GM21737 (cell line): ENCODE data around the gene ZNF692.

Experiments
- ATAC-seq: cut with Tn5 transposase; IDR thresholded peaks from one replicate; pipeline ENCODE4 v1.9.1; 2021; ENCODE audit warnings: mild to moderate bottlenecking, moderate library complexity; ENCODE audit not compliant: unreplicated experiment

ZNF692 gene

DNA sequence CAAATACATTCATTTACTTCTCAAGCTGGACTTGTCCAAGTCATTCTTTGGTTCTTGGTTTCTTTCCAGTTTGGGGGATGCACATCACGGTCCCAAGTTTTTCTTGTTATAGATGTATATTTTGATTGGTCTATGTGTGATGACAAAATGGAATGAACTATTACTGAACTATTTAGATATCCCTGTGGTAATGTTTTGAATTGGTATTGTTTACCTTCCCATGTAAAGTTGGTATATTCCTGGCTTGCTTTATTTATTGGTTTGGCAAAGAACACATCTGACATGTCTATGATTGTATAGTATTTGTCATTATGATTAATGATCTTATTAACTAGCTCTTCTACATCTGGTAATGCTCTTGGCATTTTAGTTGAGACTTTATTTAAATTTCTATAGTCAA lies 22.4 kb upstream of the ZNF692 start:
- no peak for ATAC-seq

DNA sequence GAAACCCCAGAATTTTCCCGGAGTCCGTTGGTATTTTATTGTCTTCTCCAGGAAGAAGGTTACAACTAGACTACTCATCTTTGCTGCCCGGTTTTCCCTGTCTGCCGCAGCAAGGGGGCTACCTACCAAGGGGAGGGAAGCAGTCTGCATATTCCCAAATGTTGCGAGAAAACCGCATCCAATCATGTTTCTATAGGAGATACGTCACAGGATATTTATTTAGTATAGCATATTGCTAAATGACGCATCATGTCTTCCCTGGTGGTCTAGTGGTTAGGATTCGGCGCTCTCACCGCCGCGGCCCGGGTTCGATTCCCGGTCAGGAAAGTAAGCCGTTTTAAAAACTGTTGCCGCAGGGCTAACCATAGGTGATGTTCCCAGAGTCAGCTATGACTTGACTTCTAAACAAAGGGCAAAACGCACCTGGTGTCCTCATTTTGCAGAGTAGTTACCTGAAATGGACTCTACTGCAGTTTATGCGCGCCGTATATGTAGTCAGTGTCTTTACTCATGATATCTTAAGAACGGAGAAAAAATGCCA lies 15.2 kb upstream of the ZNF692 start:
- peak; percentile 57 for ATAC-seq

DNA sequence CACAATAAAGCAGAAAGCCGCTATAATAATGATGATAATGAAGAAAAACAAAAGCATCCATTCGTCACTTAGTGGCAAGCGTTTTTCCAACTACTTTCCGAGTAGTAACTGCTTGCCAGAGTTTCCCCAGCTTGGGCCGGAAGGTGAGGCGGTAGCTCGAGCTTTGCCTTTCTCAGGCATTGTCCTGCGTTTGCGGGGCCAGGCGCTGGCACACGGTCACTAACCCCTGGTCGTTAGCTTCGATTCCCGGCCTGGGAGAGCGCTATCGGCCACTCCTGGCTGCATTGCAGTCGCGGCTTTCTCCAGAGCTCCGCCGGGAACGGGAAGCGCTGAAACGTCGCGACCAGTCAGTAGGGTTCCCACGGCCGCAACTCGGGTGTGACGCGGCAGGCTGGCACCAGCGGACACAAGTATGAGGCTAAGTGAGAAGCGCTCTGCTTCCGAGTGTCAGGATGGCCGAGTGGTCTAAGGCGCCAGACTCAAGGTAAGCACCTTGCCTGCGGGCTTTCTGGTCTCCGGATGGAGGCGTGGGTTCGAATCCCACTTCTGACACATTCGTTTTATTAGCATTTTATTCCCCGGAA lies 14.6 kb upstream of the ZNF692 start:
- peak; percentile 79 for ATAC-seq

DNA sequence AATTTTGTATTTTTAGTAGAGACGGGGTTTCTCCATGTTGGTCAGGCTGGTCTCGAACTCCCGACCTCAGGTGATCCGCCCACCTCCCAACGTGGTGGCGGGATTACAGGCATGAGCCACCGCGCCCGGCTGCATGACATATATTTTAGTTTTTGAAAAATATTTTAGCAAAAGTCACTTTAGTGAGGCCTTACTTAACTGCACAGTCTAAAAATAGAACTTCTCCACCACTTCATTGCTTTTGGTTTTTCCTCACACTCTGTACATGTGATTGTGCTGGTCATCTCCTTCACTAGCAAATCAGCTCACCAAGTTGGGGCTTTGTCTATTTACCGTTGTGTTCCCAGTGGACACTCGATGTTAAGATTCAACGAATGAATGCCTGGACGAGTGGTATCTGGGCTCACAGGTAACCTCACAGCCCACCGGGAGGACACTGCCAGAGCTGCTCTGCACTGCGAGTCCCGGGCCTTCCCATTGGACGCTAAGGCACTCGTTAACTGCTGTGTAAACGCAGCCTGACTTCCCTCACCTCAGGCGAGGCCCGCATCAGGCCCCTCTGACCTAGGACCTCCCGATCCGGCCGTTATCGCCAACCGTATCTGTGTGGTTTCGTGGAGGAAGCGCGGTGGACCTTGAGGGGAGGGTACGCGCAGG lies 14.0 kb upstream of the ZNF692 start:
- ATAC-seq, result peak; percentile 36

DNA sequence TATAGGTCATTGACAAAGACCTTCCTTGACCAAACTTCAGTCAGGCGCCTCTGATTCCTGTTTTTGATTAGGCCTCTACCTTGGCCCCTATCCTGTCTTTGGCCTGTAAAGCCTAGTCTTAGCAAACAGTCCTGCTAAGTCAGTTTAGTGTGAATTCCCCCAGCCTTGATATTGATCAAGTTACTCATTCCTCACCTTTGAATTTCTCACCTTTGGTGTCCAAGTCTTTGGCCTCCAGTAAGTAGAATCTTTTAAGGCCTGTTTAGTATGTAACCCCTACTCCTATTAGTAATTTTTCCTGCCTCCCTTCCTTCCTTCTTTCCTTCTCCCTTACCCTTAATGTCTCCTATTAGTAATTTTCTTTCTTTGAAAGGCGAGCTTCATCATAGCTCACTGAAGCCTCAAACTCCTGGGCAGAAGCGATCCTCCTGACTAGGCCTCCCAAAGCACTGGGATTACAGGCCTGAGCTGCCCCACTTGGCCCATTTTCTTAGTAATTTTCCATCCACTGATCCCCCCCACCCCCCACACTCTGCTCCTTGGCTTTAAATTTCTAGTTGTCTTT lies 13.0 kb upstream of the ZNF692 start:
- ATAC-seq, result no peak

DNA sequence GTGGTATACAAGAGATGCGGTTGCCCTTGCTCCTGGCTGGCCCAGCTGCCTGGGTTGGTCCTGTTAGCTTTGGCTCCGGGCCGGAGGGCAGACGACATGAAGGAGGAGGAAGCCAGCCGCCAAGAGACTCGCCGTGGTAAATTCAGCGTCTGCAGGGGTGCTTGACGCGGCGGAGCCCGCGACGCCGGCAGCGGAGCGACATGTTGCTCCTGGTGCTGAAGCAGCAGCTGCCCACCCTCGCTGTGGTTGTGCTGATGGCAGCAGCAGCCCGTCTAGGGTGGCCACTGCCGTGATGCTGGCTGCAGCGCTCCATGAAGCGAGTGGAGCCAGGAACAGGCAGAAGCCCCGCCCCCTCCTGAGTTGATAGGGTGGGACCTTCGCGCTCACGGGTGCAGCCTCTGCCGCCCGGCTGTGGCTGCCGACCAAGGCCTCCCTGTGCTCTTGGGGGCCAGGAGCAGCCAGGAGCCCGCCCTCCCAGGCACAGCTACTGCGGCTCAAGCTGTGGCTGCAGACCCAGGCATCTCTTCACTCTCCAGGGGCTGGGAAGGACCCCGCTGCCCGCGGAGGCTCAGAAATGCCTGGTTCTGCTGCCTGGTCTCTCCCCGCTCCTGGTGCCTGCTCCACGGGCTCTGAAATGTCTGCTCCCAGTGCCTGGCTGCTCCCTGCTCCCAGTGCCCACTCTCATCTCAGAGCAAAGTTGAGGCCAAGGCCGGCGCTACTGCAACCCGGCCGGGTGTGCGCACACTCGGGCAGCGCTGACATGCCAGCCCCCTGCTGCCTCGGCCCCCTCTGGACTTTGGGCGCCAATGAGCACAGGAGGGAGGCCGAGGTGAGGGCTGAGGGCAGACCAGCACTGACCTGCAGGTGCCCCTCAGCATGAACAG lies 4.4 kb upstream of the ZNF692 start:
- peak; percentile 59 for ATAC-seq

DNA sequence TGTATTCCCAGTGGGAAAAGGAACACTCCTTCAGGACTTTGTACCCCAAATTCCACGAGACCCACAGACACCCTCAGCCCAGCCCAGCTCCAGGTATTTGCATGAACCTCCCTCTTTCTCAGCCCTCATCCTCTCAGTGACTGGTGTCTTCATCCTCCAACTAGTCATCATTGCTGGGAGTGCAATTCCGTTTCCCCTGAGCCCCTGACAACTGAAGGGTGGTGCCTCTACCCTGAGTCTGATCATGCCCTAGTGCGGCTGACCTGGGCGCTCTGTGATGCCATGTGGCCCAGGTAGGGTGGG lies 3.8 kb upstream of the ZNF692 start:
- ATAC-seq, result peak; percentile 3

DNA sequence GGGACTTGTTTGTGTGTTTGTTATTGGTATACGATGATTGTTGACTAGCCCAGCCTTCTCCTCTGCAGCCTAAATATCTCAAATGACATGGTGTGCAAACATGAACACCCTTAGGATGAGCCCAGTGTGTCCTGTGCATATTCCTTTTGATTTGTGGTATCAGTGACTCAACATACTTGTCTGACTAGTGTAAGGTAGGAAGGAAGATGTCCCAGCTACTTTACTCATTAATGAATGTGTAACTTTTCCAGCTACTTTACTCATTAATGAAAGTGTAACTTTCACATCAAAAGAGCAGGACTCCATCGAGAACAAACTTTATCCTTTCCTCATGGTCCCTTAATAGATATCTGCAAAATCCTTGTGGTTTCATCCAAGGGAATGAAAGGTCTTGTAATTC lies 2.7 kb upstream of the ZNF692 start:
- no peak for ATAC-seq

DNA sequence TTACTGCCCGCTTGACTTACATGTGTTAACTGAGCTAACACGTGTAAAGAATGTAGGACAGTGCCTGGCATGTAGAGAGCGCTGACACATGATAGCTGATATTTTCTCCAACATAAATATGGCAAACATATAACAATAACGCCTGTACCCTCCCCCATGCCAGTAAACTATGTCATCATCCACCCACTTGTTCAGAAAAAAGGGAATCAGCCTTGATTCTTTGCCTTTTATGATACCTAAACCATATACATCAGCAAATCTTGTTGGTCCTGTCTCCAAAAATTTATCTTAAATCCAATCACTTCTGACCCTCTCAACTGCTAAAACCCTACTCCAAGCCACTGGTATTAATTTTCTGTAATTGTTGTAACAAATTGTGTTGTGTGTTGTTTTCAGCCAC lies 1.1 kb upstream of the ZNF692 start:
- no peak for ATAC-seq

DNA sequence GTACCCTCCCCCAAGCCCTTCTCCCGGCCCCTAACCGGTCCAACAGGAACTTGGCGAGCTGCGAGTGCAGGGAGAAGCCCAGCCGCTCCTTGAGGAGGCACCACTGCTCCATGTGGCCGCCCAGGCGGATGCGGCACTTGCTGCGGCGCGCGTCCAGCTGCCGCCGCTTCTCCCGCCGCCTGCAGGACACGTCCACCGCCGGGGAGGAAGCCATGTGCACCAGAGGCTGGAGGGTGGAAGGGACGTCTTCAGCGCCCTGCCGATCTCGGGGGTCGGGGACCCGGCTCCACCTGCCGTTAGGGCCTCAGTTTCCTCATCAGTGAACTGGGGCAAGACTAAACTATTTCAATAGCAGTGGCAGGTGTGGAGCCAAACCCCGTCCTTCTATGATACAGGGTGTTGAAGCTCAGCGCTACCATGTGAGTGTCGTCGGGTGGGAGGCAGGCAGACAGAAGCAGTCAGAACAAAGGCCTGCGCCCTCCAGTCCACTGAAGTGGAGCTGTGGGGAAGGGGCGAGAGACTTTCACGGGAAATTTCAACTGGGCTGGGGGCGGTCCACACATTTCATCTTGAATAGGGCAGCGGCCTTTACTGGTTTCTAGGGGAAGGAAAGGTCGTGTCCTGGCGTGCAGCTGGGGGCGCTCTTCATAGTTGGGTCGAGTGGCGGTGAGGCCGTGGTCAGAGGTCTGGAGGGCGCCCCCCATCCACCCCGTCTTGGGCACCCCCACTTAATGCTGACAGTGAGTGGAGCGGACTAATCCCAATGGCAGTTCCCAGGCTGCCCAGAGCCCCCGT lies 592 bp downstream of the ZNF692 start:
- ATAC-seq, result peak; percentile 38

DNA sequence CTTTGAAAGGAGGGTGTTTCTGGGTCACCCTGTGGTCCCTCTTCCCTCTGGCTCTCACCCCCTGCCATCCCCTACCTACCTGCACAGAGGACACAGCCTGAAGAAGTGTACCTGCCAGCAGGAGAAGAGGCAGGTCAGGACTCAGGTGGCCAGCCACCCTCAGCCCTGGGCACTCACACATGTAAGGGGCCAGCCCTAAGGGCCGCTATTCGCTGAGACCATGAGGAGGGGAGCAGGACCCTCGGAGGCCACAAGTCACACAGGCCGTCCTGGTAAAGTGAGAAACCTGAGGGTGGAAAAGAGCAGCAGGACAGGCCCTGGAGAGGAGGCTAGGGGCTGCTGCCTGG lies 1.2 kb downstream of the ZNF692 start:
- no peak for ATAC-seq

DNA sequence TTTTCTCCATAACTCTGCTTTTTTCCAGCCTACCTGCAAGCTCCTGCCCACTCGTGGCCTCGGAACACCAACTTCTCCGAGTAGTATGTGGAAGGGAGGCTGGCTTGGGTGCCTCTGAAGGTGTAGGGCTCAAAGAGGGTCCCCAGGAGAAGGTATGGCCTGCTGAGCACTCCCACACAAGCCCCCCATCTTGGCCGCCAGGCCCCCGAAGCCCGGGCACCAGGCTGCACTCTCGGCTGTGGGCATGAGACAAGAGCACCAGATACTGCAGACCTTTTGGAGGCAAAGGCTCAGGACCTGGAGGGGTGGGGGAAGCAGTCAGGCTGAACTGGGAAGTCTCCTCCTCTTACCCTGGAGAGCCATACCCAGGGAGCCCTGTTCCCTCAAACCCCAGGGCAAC lies 1.7 kb downstream of the ZNF692 start:
- ATAC-seq, result no peak

DNA sequence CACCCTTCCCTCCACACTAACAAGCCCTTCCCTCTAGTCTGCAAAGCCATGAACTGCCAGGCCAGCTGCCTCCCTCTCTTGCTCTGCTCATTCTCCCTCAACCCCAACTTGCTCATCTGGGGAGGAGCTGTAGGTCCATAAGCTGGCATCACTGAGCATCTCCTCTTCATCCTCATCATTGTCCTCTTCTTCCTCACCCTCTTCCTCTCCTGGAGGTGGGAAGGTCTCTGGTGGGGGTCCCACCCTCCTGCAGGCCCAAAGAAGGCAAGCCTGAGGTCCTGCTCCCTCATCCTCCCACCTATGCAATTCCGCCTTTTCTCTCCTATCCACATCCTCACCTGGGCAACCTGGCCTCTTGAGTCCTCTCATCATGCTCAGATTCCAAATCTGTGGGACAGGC lies 2.7 kb downstream of the ZNF692 start:
- no peak for ATAC-seq

DNA sequence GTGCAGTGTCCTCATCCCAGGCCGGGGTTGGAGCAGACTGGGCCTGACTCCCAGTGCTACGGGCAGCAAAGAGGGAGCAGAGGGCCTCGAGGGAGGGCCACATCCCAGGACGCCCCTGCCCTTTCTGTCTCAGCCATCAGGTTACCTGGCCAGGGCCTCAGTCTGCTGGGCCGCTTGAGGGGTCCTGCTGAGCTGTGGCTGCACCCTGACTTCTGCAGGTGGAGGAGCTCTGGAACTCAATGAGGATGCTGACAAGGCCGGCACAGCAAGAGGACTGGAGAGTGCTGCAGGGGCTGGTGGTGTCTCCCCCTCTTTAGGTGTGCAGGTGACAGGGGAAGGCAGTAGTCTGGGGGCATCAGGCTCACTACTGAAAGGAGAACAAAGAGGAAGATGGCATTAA lies 3.3 kb downstream of the ZNF692 start:
- no peak for ATAC-seq

DNA sequence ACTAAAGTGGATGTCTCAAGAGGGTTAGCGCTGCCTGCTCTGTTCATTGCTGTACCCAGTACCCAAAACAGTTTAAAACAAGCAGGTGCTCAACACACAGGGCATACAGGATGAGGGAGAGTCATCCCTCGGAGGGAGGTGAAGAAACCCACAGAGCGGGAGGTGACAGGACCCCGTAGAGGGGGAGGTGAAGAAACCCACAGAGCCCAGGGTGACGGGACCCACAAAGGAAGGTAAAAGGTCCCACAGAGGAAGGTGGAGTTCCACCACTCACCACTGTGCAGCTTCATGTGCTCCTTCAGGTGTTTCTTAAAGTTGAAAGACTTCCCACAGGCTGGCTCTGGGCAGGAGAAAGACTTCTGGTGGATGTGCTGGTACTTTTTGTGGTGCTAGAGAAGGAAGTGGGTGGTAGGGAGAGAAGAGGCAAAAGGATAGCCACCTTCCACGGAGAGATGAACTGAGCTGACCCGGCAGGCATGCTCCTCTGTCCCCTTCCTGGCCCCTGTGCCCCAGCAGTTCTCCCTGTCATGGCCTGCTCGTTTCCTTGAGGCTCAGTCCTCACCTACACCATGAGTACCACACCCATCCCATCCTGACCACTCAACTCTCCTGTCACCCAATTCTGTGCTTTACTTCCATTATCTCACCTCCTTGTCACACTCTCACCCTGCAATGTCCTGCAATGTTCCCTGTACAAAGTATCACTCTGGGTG lies 5.1 kb downstream of the ZNF692 start:
- no peak for ATAC-seq

DNA sequence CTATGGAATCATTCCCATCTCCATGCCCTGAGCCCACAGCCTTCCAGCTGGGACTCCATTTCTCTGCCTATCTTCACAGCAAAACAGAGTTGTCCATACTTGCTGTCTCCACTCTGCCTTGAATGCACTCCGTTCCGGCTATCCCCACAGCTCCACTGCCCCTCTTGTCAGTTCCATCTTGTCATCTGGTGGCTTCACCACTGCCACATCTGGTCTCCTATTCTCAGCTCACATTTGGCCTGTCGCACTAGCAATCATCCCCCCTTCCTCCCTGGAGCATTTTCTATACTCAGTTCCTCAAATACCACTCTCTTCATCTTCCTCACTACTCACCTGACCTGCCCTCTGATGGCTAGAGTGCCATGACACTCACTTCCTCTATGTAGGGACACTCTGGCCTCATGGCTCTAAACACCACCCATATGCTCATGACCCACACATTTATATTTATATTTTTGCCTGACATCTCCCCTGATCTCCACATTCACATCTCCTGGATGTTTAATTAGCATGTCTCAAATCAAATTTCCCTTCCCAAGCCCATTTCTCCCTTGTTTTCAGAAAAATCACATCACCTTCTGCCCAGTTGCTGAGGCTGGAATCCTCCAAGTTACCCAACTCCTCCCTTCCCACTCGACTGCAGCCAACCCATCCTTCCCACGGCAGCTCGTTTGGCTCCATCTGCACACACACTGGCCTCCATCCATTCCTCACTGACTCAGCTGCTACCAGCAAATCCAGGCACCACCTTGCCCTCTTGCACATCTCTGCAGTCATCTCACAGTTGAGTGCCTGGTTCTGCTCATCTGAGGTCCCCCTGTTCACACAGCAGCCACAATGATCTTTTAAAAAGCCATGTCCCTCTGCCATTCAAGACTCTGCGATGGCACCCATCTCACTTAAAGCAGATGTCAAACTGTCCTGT lies 6.1 kb downstream of the ZNF692 start:
- no peak for ATAC-seq

DNA sequence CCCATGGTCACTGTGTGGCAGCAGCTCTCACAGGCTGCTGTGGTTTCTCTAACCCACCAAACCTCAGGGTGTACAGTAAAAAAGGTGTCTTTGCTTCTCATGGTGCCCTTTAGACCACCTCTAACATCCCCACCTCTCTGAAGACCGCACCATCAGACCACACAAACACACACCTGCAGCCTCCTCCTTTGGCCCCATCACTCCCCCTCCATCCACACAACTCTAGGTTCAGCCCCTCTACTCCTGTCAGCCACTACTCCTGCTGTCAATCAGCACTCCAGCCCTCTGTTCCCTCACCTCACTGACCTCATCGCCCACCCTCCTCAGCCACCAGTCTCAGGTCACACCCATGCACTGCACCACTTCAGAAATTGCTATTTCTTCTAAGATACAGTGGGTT lies 7.5 kb downstream of the ZNF692 start:
- ATAC-seq, result no peak

DNA sequence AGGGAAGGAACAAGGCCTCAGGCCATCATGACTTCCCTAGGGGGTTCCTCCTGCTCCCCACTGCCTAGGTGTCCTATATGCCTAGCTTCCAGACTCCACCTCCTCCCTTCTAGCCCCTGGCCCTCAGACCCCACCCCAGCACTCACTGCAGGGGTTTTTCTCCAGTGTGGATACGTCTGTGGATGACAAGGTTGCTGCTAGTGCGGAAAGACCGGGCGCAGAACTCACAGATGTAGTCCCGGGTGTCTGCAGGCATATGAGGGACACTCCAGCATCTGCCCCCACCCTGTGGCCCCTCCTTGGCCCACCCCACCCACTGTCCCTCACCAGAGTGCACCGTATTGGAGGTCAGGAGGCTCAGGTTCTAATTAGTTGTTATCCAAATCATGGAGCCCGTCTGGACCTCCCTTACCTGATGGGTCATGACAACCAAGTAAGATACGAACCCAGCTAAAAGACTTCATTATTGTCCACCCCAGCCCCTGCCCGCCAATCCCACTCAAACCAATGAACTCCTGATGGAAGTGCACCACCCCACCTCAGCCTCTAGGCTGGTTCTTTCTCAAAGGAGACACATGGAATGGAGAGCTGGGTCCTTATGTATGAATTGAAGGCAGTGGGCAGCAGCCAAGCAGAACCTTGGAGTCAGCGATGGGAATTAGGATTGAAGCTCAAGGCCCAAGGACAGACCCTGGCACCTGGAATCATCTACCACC lies 8.2 kb downstream of the ZNF692 start:
- no peak for ATAC-seq

DNA sequence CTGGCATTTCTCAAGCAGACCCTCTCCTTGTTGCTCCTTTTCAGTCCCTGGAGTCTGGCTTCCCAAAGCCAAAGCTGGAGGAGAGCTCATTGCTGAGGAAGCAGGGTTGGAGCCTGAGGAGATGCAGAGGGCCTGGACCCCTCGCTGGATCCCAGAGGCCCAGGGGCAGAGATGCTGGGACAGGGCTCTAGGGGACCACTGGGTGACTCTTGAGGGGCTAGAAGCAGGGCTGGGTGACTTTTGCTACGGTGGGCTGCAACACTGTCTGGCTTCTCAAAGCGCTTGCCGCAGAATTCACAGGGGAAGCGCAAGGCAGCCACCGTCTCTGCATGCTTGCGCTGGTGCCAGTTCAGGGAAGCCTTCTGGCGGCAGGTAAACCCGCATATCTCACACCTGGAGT lies 8.8 kb downstream of the ZNF692 start:
- no peak for ATAC-seq
